Uterus (tissue), 2 donors: ENCODE data around the gene ATP7A.
"Not testable (repeated sequence)": the region's sequence is repeated elsewhere in the genome, so short reads cannot be mapped to it uniquely, and the experiment has no call there.

ENCODE experiments used
- CTCF ChIP-seq, 4 experiments: fragments of 200-600 bp in 2 of 4; fragments of 450-650 bp in 2 of 4; sonication (generic) in 2 of 4; IDR thresholded peaks; one replicate each; pipeline ENCODE4 v1.5.1; 2016 to 2019; ENCODE audit warnings: antibody characterized with exemption in 4 of 4, mild to moderate bottlenecking in 2 of 4, moderate library complexity in 1 of 4
- POLR2A ChIP-seq, 2 donors: fragments of 450-650 bp; IDR thresholded peaks; one replicate each; pipeline ENCODE4 v1.6.1; 2016; ENCODE audit warnings: antibody characterized with exemption in 2 of 2, mild to moderate bottlenecking in 1 of 2, moderate library complexity in 1 of 2

GRCh38 chrX:77919370-77919769 lies 8.9 kb downstream of the ATP7A start:
- not testable (repeated sequence) for TF ChIP-seq CTCF, POLR2A (IDR thresholded peaks at IDR 0.05)
